ENCODE measurements around the gene TMEM109.

TMEM109 gene

DNA sequence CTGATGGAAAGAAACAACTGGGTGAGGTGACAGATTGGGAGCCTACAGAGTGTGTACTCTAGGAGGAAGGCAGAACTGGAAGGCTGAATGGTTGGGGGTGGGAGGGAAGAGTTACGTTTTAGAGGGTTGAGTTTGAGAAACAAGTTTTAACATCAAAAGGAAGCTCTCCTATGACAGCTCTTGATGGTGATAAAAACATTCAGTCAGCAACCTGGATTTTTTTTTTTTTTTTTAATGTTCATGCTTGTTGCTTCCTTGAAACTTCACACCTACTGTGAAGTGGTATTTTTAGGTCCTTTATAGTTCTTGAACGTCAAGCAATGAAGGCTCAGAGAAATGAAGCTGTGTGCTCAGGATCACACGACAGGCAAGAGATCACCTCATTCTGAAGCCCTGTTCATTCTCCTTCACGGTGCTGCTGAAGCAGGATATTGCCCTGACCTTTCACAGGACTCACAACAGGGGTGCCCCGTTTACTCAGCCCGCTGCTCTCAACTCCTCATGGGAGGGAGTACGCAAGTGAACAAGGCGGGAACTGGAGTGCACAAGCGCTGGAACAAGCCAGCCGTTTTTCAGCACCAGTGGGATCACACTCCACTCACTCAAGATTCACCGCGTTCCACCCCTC lies 1.6 kb upstream of the TMEM109 start:
- H3K27me3 ChIP-seq, result no peaks in the 10 kb centered on the region
- TF ChIP-seq, protein P1, sequence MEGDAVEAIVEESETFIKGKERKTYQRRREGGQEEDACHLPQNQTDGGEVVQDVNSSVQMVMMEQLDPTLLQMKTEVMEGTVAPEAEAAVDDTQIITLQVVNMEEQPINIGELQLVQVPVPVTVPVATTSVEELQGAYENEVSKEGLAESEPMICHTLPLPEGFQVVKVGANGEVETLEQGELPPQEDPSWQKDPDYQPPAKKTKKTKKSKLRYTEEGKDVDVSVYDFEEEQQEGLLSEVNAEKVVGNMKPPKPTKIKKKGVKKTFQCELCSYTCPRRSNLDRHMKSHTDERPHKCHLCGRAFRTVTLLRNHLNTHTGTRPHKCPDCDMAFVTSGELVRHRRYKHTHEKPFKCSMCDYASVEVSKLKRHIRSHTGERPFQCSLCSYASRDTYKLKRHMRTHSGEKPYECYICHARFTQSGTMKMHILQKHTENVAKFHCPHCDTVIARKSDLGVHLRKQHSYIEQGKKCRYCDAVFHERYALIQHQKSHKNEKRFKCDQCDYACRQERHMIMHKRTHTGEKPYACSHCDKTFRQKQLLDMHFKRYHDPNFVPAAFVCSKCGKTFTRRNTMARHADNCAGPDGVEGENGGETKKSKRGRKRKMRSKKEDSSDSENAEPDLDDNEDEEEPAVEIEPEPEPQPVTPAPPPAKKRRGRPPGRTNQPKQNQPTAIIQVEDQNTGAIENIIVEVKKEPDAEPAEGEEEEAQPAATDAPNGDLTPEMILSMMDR (IDR thresholded peaks at IDR 0.05; ENCODE audit: low read depth, low read length), result no peak
- H3K4me1 ChIP-seq, result peaks cover 3% of the 10 kb centered on the region; the same call in 1 of the 2 replicates
- H3K36me3 ChIP-seq, result no peaks in the 10 kb centered on the region
- DNase-seq, result no peak
- no peak overlapping the region for H3K4me3 ChIP-seq (ENCODE audit: low read depth, low read length)
- H3K9me3 ChIP-seq, result no peaks in the 10 kb centered on the region

DNA sequence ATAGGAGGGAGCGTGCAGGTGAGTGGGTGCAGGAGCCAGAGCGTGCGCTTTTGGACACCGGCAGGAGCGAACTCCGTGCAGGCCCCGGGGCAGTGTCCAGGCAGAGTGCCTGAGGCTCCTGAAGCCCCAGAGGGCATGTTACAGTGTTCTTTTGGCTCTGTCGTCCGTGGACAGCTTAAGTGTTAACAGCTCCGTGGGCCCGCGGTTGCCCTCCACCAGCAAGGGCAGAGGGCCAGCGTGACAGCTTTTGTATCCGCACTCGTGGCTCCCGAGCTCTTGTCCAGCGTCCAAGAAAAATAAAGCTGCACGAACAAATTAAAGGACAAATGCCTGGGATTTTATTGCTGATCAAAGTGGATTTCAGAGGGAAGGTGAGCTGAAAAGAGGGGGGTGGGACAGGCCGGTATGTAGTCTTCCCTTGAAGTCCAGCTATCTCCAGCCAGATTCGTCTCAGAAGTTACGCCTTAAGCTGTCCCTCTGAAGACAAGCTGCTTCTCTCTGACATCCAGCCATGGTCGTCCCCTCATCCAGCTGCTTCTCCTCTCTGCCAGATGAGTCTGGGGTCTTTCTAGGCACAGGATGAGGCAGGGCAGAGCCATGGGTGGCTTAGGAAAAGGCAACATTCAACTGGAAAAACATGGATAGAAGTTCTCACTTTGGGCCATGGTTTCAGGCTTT lies 968 bp upstream of the TMEM109 start:
- TF ChIP-seq, protein P1 (IDR thresholded peaks at IDR 0.05; ENCODE audit: low read depth, low read length), result no peak
- H3K27me3 ChIP-seq, result no peaks in the 10 kb centered on the region
- DNase-seq, result no peak
- H3K4me3 ChIP-seq (ENCODE audit: low read depth, low read length), result peak overlapping the region; percentile 76; the same call in 1 of the 2 replicates
- H3K36me3 ChIP-seq, result no peaks in the 10 kb centered on the region
- H3K9me3 ChIP-seq, result no peaks in the 10 kb centered on the region
- peaks cover 3% of the 10 kb centered on the region; the same call in 1 of the 2 replicates for H3K4me1 ChIP-seq

- Histone ChIP-seq H3K9me3 (no peaks in the 10 kb centered on the region), H3K4me3 (ENCODE audit: low read depth, low read length) (peak overlapping the region; percentile 76), H3K27me3 (no peaks in the 10 kb centered on the region), H3K36me3 (no peaks in the 10 kb centered on the region), H3K4me1 (peaks cover 3% of the 10 kb centered on the region; the same call in 1 of the 2 replicates)
- TF ChIP-seq, protein P1 (IDR thresholded peaks at IDR 0.05; ENCODE audit: low read depth, low read length), result no peak
- DNase-seq, result no peak
Measured at GRCh38 chr11:60914633-60915247, 782 bp downstream of the TMEM109 start.

GRCh38 chr11:60915248-60915914 lies 1.4 kb downstream of the TMEM109 start:
- peaks cover 3% of the 10 kb centered on the region; the same call in 1 of the 2 replicates for H3K4me1 ChIP-seq
- no peaks in the 10 kb centered on the region for H3K9me3 ChIP-seq

GRCh38 chr11:60916669-60917206 lies 2.8 kb downstream of the TMEM109 start:
- no peak overlapping the region for H3K4me3 ChIP-seq (ENCODE audit: low read depth, low read length)
- no peaks in the 10 kb centered on the region for H3K36me3 ChIP-seq

More at GRCh38 chr11:60915248-60915914, 1.4 kb downstream of the TMEM109 start:
- peak overlapping the region; percentile 76 for H3K4me3 ChIP-seq (ENCODE audit: low read depth, low read length)
- DNase-seq, result no peak
- TF ChIP-seq, protein P1 (IDR thresholded peaks at IDR 0.05; ENCODE audit: low read depth, low read length), result no peak; the same call in 1 of the 2 replicates
- H3K36me3 ChIP-seq, result no peaks in the 10 kb centered on the region
- no peaks in the 10 kb centered on the region for H3K27me3 ChIP-seq

More at GRCh38 chr11:60916669-60917206, 2.8 kb downstream of the TMEM109 start:
- Histone ChIP-seq H3K9me3 (no peaks in the 10 kb centered on the region), H3K4me1 (peaks cover 3% of the 10 kb centered on the region; the same call in 1 of the 2 replicates), H3K27me3 (no peaks in the 10 kb centered on the region)
- DNase-seq, result no peak
- TF ChIP-seq, protein P1 (IDR thresholded peaks at IDR 0.05; ENCODE audit: low read depth, low read length), result no peak
